HCEC 1CT (cell line): ENCODE data around the gene SETD2.
"Not testable (repeated sequence)": the region's sequence is repeated elsewhere in the genome, so short reads cannot be mapped to it uniquely, and the experiment has no call there.

Source experiments
- DNase-seq: peaks from one replicate; pipeline ENCODE4 v3.0.0-alpha.2; 2017

SETD2 gene

GRCh38 chr3:47164007-47164881 lies at the start of gene SETD2:
Gene SETD2 (minus strand): TSS chr3:47164113. CDS start chr3:47163924, 189 bp downstream.
- DNase-seq: peak; percentile 94

GRCh38 chr3:47210863-47211405 lies 47.0 kb upstream of the SETD2 start:
- DNase-seq: no peak

- not testable (repeated sequence) for DNase-seq
Observed at GRCh38 chr3:47206022-47206421, 42.1 kb upstream of the SETD2 start.

- no peak for DNase-seq
Observed at GRCh38 chr3:47204875-47205274, 41.0 kb upstream of the SETD2 start.

GRCh38 chr3:47202542-47202941 lies 38.6 kb upstream of the SETD2 start:
- no peak for DNase-seq

GRCh38 chr3:47197287-47197686 lies 33.4 kb upstream of the SETD2 start:
- DNase-seq: no peak

GRCh38 chr3:47194994-47195393 lies 31.1 kb upstream of the SETD2 start:
- DNase-seq: no peak

GRCh38 chr3:47193871-47194859 lies 30.3 kb upstream of the SETD2 start:
- peak; percentile 46 for DNase-seq

- no peak for DNase-seq
Observed at GRCh38 chr3:47186285-47186684, 22.4 kb upstream of the SETD2 start.

- DNase-seq: not testable (repeated sequence)
Observed at GRCh38 chr3:47181685-47182084, 17.8 kb upstream of the SETD2 start.

GRCh38 chr3:47180011-47180410 lies 16.1 kb upstream of the SETD2 start:
- not testable (repeated sequence) for DNase-seq

- no peak for DNase-seq
Observed at GRCh38 chr3:47176582-47176981, 12.7 kb upstream of the SETD2 start.

- DNase-seq: peak; percentile 38
Observed at GRCh38 chr3:47163169-47164006, 525 bp downstream of the SETD2 start.

- no peak for DNase-seq
Observed at GRCh38 chr3:47162697-47163168, 1.2 kb downstream of the SETD2 start.

- DNase-seq: no peak
Observed at GRCh38 chr3:47161983-47162696, 1.8 kb downstream of the SETD2 start.

- no peak for DNase-seq
Observed at GRCh38 chr3:47159820-47160219, 4.1 kb downstream of the SETD2 start.

- no peak for DNase-seq
Observed at GRCh38 chr3:47158208-47158607, 5.7 kb downstream of the SETD2 start.

- no peak for DNase-seq
Observed at GRCh38 chr3:47156396-47156795, 7.5 kb downstream of the SETD2 start.

GRCh38 chr3:47152578-47152977 lies 11.3 kb downstream of the SETD2 start:
- no peak for DNase-seq

- no peak for DNase-seq
Observed at GRCh38 chr3:47151836-47152235, 12.1 kb downstream of the SETD2 start.

- no peak for DNase-seq
Observed at GRCh38 chr3:47149339-47149933, 14.5 kb downstream of the SETD2 start.
